ENCODE data around the gene FLYWCH2. TPM values are rescaled to one million over a fixed set of nuclear protein-coding genes. Genes with fewer than 3 reads are reported as not detected.
"Not testable (repeated sequence)": the region's sequence is repeated elsewhere in the genome, so short reads cannot be mapped to it uniquely, and the experiment has no call there.

The FLYWCH2 gene
- total RNA-seq, 1 donor, result 38.7 TPM

DNA sequence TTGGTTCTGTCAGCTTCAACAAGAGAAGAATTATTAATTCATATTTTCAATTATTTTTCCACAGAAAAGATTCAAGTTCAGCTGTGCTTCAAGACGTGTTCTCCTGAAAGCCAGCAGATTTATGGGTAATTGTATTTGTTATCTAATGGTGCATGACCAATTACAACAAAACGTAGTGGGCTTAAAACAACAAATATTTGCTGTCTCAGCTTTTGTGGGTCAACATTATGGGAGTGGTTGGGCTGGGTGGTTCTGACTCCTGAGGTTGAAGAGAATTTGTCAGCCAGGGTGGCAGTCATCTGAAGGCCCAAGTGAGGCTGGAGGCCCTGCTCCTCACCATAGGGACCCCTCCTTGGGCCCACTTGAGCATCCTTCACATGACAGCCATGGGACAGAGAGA, 57.0 kb downstream of the FLYWCH2 start:
- no peak overlapping the region for H3K4me3 ChIP-seq (ENCODE audit: insufficient read depth, low read length)
- H2AFZ ChIP-seq (ENCODE audit: low read length), result no peak overlapping the region
- no peaks in the 10 kb centered on the region for H3K79me2 ChIP-seq (ENCODE audit: insufficient read depth, low read length)
- no peak overlapping the region for H3K4me2 ChIP-seq (ENCODE audit: insufficient read depth, low read length)
- no peak overlapping the region for H3K27ac ChIP-seq (ENCODE audit: low read depth, low read length)
- no peaks in the 10 kb centered on the region for H3K27me3 ChIP-seq (ENCODE audit: insufficient read depth, low read length)
- H4K20me1 ChIP-seq (ENCODE audit: insufficient read depth, low read length), result no peaks in the 10 kb centered on the region
- H3K9me3 ChIP-seq (ENCODE audit: low read depth, low read length), result no peaks in the 10 kb centered on the region
- TF ChIP-seq, protein P1, sequence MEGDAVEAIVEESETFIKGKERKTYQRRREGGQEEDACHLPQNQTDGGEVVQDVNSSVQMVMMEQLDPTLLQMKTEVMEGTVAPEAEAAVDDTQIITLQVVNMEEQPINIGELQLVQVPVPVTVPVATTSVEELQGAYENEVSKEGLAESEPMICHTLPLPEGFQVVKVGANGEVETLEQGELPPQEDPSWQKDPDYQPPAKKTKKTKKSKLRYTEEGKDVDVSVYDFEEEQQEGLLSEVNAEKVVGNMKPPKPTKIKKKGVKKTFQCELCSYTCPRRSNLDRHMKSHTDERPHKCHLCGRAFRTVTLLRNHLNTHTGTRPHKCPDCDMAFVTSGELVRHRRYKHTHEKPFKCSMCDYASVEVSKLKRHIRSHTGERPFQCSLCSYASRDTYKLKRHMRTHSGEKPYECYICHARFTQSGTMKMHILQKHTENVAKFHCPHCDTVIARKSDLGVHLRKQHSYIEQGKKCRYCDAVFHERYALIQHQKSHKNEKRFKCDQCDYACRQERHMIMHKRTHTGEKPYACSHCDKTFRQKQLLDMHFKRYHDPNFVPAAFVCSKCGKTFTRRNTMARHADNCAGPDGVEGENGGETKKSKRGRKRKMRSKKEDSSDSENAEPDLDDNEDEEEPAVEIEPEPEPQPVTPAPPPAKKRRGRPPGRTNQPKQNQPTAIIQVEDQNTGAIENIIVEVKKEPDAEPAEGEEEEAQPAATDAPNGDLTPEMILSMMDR (IDR thresholded peaks at IDR 0.05; ENCODE audit: extremely low read depth, low read depth, low read length), result no peak
- no peaks in the 10 kb centered on the region for H3K4me1 ChIP-seq (ENCODE audit: insufficient read depth, low read length)
- peaks cover 47% of the 10 kb centered on the region for H3K36me3 ChIP-seq (ENCODE audit: insufficient read depth, low read length)
- DNase-seq (ENCODE audit: insufficient read length, low spot score, missing footprints), result peak; percentile 48

DNA sequence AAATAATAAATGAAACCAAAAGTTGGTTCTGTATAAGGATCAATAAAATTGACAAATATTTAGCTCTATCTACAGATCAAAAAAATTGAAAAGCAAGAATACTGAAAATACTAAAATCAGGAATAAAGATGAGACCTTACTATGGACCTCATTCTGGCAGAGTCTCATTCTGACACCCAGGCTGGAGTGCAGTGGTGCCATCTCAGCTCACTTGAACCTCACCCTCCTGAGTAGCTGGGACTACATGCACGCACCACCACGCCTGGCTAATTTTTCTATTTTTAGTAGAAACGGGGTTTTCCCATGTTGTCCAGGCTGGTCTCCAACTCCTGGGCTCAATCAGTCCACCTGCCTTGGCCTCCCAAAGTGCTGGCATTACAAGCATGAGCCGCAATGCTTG, 59.0 kb downstream of the FLYWCH2 start:
- Histone ChIP-seq H3K4me1 (ENCODE audit: insufficient read depth, low read length) (no peaks in the 10 kb centered on the region), H3K36me3 (ENCODE audit: insufficient read depth, low read length) (peaks cover 48% of the 10 kb centered on the region), H3K79me2 (ENCODE audit: insufficient read depth, low read length) (no peaks in the 10 kb centered on the region), H3K4me3 (ENCODE audit: insufficient read depth, low read length) (no peak overlapping the region), H3K27me3 (ENCODE audit: insufficient read depth, low read length) (no peaks in the 10 kb centered on the region), H2AFZ (ENCODE audit: low read length) (no peak overlapping the region), H4K20me1 (ENCODE audit: insufficient read depth, low read length) (no peaks in the 10 kb centered on the region), H3K4me2 (ENCODE audit: insufficient read depth, low read length) (no peak overlapping the region), H3K27ac (ENCODE audit: low read depth, low read length) (no peak overlapping the region), H3K9me3 (ENCODE audit: low read depth, low read length) (no peaks in the 10 kb centered on the region)
- TF ChIP-seq, protein P1 (IDR thresholded peaks at IDR 0.05; ENCODE audit: extremely low read depth, low read depth, low read length), result no peak
- no peak for DNase-seq (ENCODE audit: insufficient read length, low spot score, missing footprints)

DNA sequence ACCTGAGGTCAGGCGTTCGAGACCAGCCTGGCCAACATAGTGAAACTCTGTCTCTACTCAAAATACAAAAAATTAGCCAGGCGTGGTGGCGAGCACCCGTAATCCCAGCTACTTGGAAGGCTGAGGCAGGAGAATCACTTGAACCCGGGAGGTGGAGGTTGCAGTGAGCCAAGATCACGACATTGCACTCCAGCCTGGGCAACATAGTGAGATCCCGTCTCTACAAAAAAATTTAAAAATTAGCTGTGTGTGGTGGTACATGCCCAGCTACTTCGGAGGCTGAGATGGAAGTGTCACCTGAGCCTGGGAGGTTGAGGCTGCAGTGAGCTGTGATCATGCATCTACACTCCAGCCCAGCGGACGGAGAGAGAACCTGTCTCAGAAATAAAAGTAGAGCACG, 60.7 kb downstream of the FLYWCH2 start:
- not testable (repeated sequence) for H2AFZ ChIP-seq (ENCODE audit: low read length); H3K79me2 ChIP-seq (ENCODE audit: insufficient read depth, low read length); H3K27ac ChIP-seq (ENCODE audit: low read depth, low read length); DNase-seq (ENCODE audit: insufficient read length, low spot score, missing footprints); H3K4me3 ChIP-seq (ENCODE audit: insufficient read depth, low read length); H3K27me3 ChIP-seq (ENCODE audit: insufficient read depth, low read length); H3K9me3 ChIP-seq (ENCODE audit: low read depth, low read length); H3K4me2 ChIP-seq (ENCODE audit: insufficient read depth, low read length); H4K20me1 ChIP-seq (ENCODE audit: insufficient read depth, low read length); H3K4me1 ChIP-seq (ENCODE audit: insufficient read depth, low read length)
- peaks cover 41% of the 10 kb centered on the region for H3K36me3 ChIP-seq (ENCODE audit: insufficient read depth, low read length)

DNA sequence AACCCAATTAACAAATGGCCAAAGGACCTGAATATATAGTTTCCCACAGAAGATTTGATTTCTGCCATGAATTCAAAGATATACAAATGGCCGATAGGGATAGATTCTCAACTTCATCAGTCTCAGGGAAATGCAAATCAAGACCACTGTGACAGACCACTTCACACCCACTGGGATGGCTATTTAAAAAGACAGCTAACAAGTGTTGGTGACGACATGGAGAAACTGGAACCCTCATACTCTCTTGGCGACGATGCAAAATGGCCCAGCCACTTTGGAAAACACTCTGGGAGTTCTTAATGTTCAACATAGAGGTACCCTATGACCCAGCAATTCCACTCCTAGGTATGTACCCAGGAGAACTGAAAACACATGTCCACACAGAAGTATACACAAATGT, 63.6 kb downstream of the FLYWCH2 start:
- Histone ChIP-seq H3K27me3 (ENCODE audit: insufficient read depth, low read length) (no peaks in the 10 kb centered on the region), H3K27ac (ENCODE audit: low read depth, low read length) (no peak overlapping the region), H3K4me2 (ENCODE audit: insufficient read depth, low read length) (no peak overlapping the region), H3K9me3 (ENCODE audit: low read depth, low read length) (no peaks in the 10 kb centered on the region), H3K36me3 (ENCODE audit: insufficient read depth, low read length) (peaks cover 20% of the 10 kb centered on the region), H2AFZ (ENCODE audit: low read length) (no peak overlapping the region), H3K4me1 (ENCODE audit: insufficient read depth, low read length) (no peaks in the 10 kb centered on the region), H3K79me2 (ENCODE audit: insufficient read depth, low read length) (no peaks in the 10 kb centered on the region), H3K4me3 (ENCODE audit: insufficient read depth, low read length) (no peak overlapping the region), H4K20me1 (ENCODE audit: insufficient read depth, low read length) (no peaks in the 10 kb centered on the region)
- TF ChIP-seq, protein P1 (IDR thresholded peaks at IDR 0.05; ENCODE audit: extremely low read depth, low read depth, low read length), result no peak
- peak; percentile 3 for DNase-seq (ENCODE audit: insufficient read length, low spot score, missing footprints)

Other genes with a start within 250 kb of the FLYWCH2 start
- gene KCTD5, start 200.7 kb upstream of the FLYWCH2 start, total RNA-seq, result 19.2 and 21.7 TPM in 2 replicates
- 1.5 and 2.5 TPM in 2 replicates for gene PRSS27, start 163.0 kb upstream of the FLYWCH2 start, total RNA-seq
- gene SRRM2, start 130.6 kb upstream of the FLYWCH2 start, total RNA-seq, result 56.8 and 62.2 TPM in 2 replicates
- gene ELOB, start 105.9 kb upstream of the FLYWCH2 start, total RNA-seq, result 173 and 195 TPM in 2 replicates
- gene PRSS33, start 95.7 kb upstream of the FLYWCH2 start, total RNA-seq, result not detected in 2 replicates
- gene PRSS41, start 84.7 kb upstream of the FLYWCH2 start, total RNA-seq, result not detected in 2 replicates
- gene PRSS21, start 66.0 kb upstream of the FLYWCH2 start, total RNA-seq, result not detected in 2 replicates
- 0.88 and 1.4 TPM in 2 replicates for gene ZG16B, start 52.9 kb upstream of the FLYWCH2 start, total RNA-seq
- gene PRSS22, start 25.0 kb upstream of the FLYWCH2 start, total RNA-seq, result not detected in 2 replicates
- 48.3 and 56.5 TPM in 2 replicates for gene FLYWCH1, start 28.7 kb downstream of the FLYWCH2 start, total RNA-seq
- gene KREMEN2, start 81.1 kb downstream of the FLYWCH2 start, total RNA-seq, result not detected in 2 replicates
- 1.5 and 1.8 TPM in 2 replicates for gene PAQR4, start 86.1 kb downstream of the FLYWCH2 start, total RNA-seq
- 1.4 and 2.1 TPM in 2 replicates for gene PKMYT1, start 97.2 kb downstream of the FLYWCH2 start, total RNA-seq
- gene CLDN9, start 129.7 kb downstream of the FLYWCH2 start, total RNA-seq, result not detected in 2 replicates
- gene CLDN6, start 135.0 kb downstream of the FLYWCH2 start, total RNA-seq, result under 0.01 TPM in 1 of 2 replicates, not detected in the other
- gene TNFRSF12A, start 137.2 kb downstream of the FLYWCH2 start, total RNA-seq, result 143 and 159 TPM in 2 replicates
- gene HCFC1R1, start 140.7 kb downstream of the FLYWCH2 start, total RNA-seq, result 20.3 and 21.2 TPM in 2 replicates
- 21.8 and 23.5 TPM in 2 replicates for gene THOC6, start 140.8 kb downstream of the FLYWCH2 start, total RNA-seq
- gene BICDL2, start 153.7 kb downstream of the FLYWCH2 start, total RNA-seq, result 0.29 TPM in 1 of 2 replicates, not detected in the other
- under 0.01 TPM in 1 of 2 replicates, not detected in the other for gene MMP25, start 163.3 kb downstream of the FLYWCH2 start, total RNA-seq
- 0.72 TPM in 1 of 2 replicates, not detected in the other for gene IL32, start 182.4 kb downstream of the FLYWCH2 start, total RNA-seq
- gene ZSCAN10, start 216.1 kb downstream of the FLYWCH2 start, total RNA-seq, result not detected in 2 replicates
- 17.4 and 17.7 TPM in 2 replicates for gene ZNF205, start 229.4 kb downstream of the FLYWCH2 start, total RNA-seq

Data from osteoblast (primary cell).